Liver (tissue), 9 donors: Measurements from ENCODE around the gene TPCN1. TPM values are rescaled to one million over a fixed set of nuclear protein-coding genes. Genes with fewer than 3 reads are reported as not detected.

ENCODE experiments used
- DNase-seq: peaks from one replicate; pipeline ENCODE4 v3.0.0-alpha.2; 2017; ENCODE audit warnings: low spot score
- H3K27ac ChIP-seq, 2 donors: one replicate each; pipeline ENCODE4 v1.7.0; 2013; ENCODE audit warnings: inconsistent platforms in 2 of 2, low read length in 2 of 2, control low read depth in 1 of 2, low read depth in 1 of 2, mild to moderate bottlenecking in 1 of 2
- H3K27me3 ChIP-seq, 4 donors: one replicate each; pipeline versions ENCODE4 v1.6.1 to v1.7.0; 2013; ENCODE audit warnings: low read length in 3 of 4, inconsistent platforms in 1 of 4, mild to moderate bottlenecking in 1 of 4, moderate library complexity in 1 of 4; ENCODE audit not compliant: control insufficient read depth in 4 of 4, insufficient read depth in 4 of 4
- H3K36me3 ChIP-seq, 4 donors: one replicate each; pipeline versions ENCODE4 v1.6.1 to v1.7.0; 2013; ENCODE audit warnings: low read length in 3 of 4, mild to moderate bottlenecking in 3 of 4, low read depth in 1 of 4, moderate library complexity in 1 of 4; ENCODE audit not compliant: control insufficient read depth in 4 of 4, insufficient read depth in 3 of 4
- H3K4me1 ChIP-seq, 4 donors: one replicate each; pipeline versions ENCODE4 v1.6.1 to v1.7.0; 2013; ENCODE audit warnings: low read length in 3 of 4, mild to moderate bottlenecking in 3 of 4, moderate library complexity in 1 of 4; ENCODE audit not compliant: control insufficient read depth in 4 of 4, insufficient read depth in 4 of 4
- H3K4me3 ChIP-seq, 3 donors: one replicate each; pipeline versions ENCODE4 v1.6.1 to v1.7.0; 2013; ENCODE audit warnings: low read length in 3 of 3, control low read depth in 1 of 3, low read depth in 1 of 3, mild to moderate bottlenecking in 1 of 3
- H3K9ac ChIP-seq, 2 donors: one replicate each; pipeline ENCODE4 v1.7.0; 2013; ENCODE audit warnings: low read length in 2 of 2, mild to moderate bottlenecking in 2 of 2, moderate library complexity in 2 of 2, control low read depth in 1 of 2, low read depth in 1 of 2
- H3K9me3 ChIP-seq, 4 donors: one replicate each; pipeline versions ENCODE4 v1.6.1 to v1.7.0; 2013; ENCODE audit warnings: low read length in 3 of 4; ENCODE audit not compliant: control insufficient read depth in 4 of 4
- ATF3 ChIP-seq: IDR thresholded peaks from 2 replicates; pipeline ENCODE4 v1.6.1; 2016; ENCODE audit warnings: antibody characterized with exemption
- EGR1 ChIP-seq, 2 donors: IDR thresholded peaks; 2 replicates each; pipeline ENCODE4 v1.6.1; 2016 to 2018; ENCODE audit warnings: antibody characterized with exemption in 2 of 2, low read depth in 2 of 2
- FOXA1 ChIP-seq: IDR thresholded peaks from 2 replicates; pipeline ENCODE4 v1.6.1; 2016; ENCODE audit warnings: antibody characterized with exemption
- FOXA2 ChIP-seq: IDR thresholded peaks from 2 replicates; pipeline ENCODE4 v1.6.1; 2016; ENCODE audit warnings: antibody characterized with exemption
- GABPA ChIP-seq, 2 donors: IDR thresholded peaks in 1 of 2; conservative IDR thresholded peaks in 1 of 2; 2 replicates each; pipeline ENCODE4 v1.6.1; 2016; ENCODE audit warnings: antibody characterized with exemption in 2 of 2, mild to moderate bottlenecking in 1 of 2, moderate library complexity in 1 of 2
- HNF4A ChIP-seq, 2 donors: conservative IDR thresholded peaks; 2 replicates each; pipeline ENCODE4 v1.6.1; 2016; ENCODE audit warnings: antibody characterized with exemption in 2 of 2, mild to moderate bottlenecking in 2 of 2
- HNF4G ChIP-seq: IDR thresholded peaks from 2 replicates; pipeline ENCODE4 v1.6.1; 2016; ENCODE audit warnings: antibody characterized with exemption
- JUND ChIP-seq, 2 donors: IDR thresholded peaks; 2 replicates each; pipeline ENCODE4 v1.6.1; 2016; ENCODE audit warnings: antibody characterized with exemption in 2 of 2
- NR2F2 ChIP-seq: IDR thresholded peaks from 2 replicates; pipeline ENCODE4 v1.6.1; 2016; ENCODE audit warnings: antibody characterized with exemption
- RAD21 ChIP-seq, 2 donors: IDR thresholded peaks; 2 replicates each; pipeline ENCODE4 v1.6.1; 2016; ENCODE audit warnings: antibody characterized with exemption in 2 of 2, mild to moderate bottlenecking in 2 of 2
- REST ChIP-seq: IDR thresholded peaks from 2 replicates; pipeline ENCODE4 v1.6.1; 2016; ENCODE audit warnings: antibody characterized with exemption, mild to moderate bottlenecking
- RXRA ChIP-seq, 2 donors: IDR thresholded peaks; 2 replicates each; pipeline ENCODE4 v1.6.1; 2017 to 2018; ENCODE audit warnings: antibody characterized with exemption in 2 of 2, mild to moderate bottlenecking in 1 of 2
- SP1 ChIP-seq: IDR thresholded peaks from 2 replicates; pipeline ENCODE4 v1.6.1; 2018; ENCODE audit warnings: antibody characterized with exemption, mild to moderate bottlenecking
- TAF1 ChIP-seq: conservative IDR thresholded peaks from 2 replicates; pipeline ENCODE4 v1.6.1; 2016; ENCODE audit warnings: antibody characterized with exemption, mild to moderate bottlenecking
- YY1 ChIP-seq: IDR thresholded peaks from 2 replicates; pipeline ENCODE4 v1.6.1; 2016; ENCODE audit warnings: antibody characterized with exemption, mild to moderate bottlenecking
- WGBS: extraction: QIAGEN DNeasy Blood & Tissue Kit; methylation state at CpG from one replicate; pipeline ENCODE4 v1.1.7; 2013; 5-methylcytosine and 5-hydroxymethylcytosine counted together
- polyA plus RNA-seq, 2 donors: library from polyadenylated mRNA; stranded (reverse) in 1 of 2; unstranded in 1 of 2; fragments of 200-250 nt in 1 of 2; fragments of >200 nt in 1 of 2; fragmentation: Nextera tagmentation in 1 of 2; extraction: Ambion mirVana in 1 of 2; gene quantifications; one replicate each; pipeline versions ENCODE4 v1.2.1 to v1.2.3, GENCODE V29; 2013 to 2015
- total RNA-seq, 2 donors: library from RNA; depleted of rRNA; stranded (reverse); fragments of >200 nt; gene quantifications; one replicate each; pipeline ENCODE4 v1.2.3, GENCODE V29; 2014
- TF ChIP-seq, protein P1 (sequence below): fragments of 150-350 bp; IDR thresholded peaks from 2 replicates; pipeline ENCODE4 v1.5.1; 2017; ENCODE audit warnings: improper control_type of control experiment, low read depth, low read length; ENCODE audit not compliant: missing input control
- TF ChIP-seq, protein P2 (sequence below): IDR thresholded peaks from 2 replicates; pipeline ENCODE4 v1.6.1; 2016; ENCODE audit warnings: antibody characterized with exemption
- TF ChIP-seq, protein P3 (sequence below): IDR thresholded peaks from 2 replicates; pipeline ENCODE4 v1.6.1; 2016; ENCODE audit warnings: antibody characterized with exemption
- donor health status: healthy.
- donor health status: healthy.
- donor health status: healthy.
- donor health status: healthy.
- donor health status: healthy.

Gene TPCN1
- total and polyA plus RNA-seq, 4 donors: 8.6 to 19.2 (median 13.7) TPM

DNA sequence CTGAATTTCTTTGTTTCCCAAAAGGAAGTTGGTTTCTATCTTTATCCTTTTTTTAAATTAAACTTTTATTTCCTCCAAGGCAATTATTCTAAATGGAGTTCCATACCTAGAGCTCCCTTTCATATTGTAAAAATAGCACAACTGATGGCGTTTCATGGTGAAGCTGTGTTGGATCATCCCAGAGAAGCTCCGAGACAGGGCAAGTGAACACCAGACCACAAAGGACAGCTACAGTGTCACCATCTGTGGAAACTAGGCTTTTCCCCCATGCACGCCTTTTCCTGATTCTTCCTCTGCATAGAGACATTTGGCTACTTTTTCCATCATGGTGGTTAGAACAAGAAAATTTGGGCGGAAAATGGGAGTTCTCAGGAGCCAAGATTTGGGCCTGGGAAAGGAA lies 12.7 kb downstream of the TPCN1 start:
- Histone ChIP-seq H3K9ac (no peak overlapping the region), H3K36me3 (peaks cover 2 to 26% (median 20%) of the 10 kb centered on the region in 4 donors), H3K4me3 (no peak overlapping the region), H3K27me3 (no peaks in the 10 kb centered on the region), H3K27ac (no peak overlapping the region), H3K9me3 (no peaks in the 10 kb centered on the region), H3K4me1 (peaks cover 9 to 36% (median 10%) of the 10 kb centered on the region in 4 donors)
- TF ChIP-seq RXRA (IDR thresholded peaks at IDR 0.05) (no peak), REST (no peak), YY1 (no peak), RAD21 (IDR thresholded peaks at IDR 0.05) (no peak), HNF4A (conservative IDR thresholded peaks at IDR 0.05) (no peak), ATF3 (no peak), SP1 (no peak)
- no peak for DNase-seq
- WGBS: 94% methylated on average over 4 of the region's 4 CpGs

GRCh38 chr12:113234483-113234882 lies 13.2 kb downstream of the TPCN1 start:
- no peak overlapping the region for H3K27ac ChIP-seq
- peaks cover 2 to 26% (median 19%) of the 10 kb centered on the region in 4 donors for H3K36me3 ChIP-seq
- no peak overlapping the region for H3K4me3 ChIP-seq
- no peak for TF ChIP-seq REST
- no peak for TF ChIP-seq EGR1 (IDR thresholded peaks at IDR 0.05; ENCODE audit: low read depth in 2 of 2)
- no peak for TF ChIP-seq SP1
- no peak for TF ChIP-seq YY1
- TF ChIP-seq, protein P1, sequence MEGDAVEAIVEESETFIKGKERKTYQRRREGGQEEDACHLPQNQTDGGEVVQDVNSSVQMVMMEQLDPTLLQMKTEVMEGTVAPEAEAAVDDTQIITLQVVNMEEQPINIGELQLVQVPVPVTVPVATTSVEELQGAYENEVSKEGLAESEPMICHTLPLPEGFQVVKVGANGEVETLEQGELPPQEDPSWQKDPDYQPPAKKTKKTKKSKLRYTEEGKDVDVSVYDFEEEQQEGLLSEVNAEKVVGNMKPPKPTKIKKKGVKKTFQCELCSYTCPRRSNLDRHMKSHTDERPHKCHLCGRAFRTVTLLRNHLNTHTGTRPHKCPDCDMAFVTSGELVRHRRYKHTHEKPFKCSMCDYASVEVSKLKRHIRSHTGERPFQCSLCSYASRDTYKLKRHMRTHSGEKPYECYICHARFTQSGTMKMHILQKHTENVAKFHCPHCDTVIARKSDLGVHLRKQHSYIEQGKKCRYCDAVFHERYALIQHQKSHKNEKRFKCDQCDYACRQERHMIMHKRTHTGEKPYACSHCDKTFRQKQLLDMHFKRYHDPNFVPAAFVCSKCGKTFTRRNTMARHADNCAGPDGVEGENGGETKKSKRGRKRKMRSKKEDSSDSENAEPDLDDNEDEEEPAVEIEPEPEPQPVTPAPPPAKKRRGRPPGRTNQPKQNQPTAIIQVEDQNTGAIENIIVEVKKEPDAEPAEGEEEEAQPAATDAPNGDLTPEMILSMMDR: no peak
- no peak for TF ChIP-seq FOXA1
- TF ChIP-seq HNF4G: no peak
- no peak for TF ChIP-seq ATF3
- TF ChIP-seq JUND (IDR thresholded peaks at IDR 0.05): no peak
- no peak for TF ChIP-seq RXRA (IDR thresholded peaks at IDR 0.05)
- TF ChIP-seq RAD21 (IDR thresholded peaks at IDR 0.05): no peak
- no peak for TF ChIP-seq HNF4A (conservative IDR thresholded peaks at IDR 0.05)
- TF ChIP-seq, protein P2, sequence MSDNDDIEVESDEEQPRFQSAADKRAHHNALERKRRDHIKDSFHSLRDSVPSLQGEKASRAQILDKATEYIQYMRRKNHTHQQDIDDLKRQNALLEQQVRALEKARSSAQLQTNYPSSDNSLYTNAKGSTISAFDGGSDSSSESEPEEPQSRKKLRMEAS: no peak
- TF ChIP-seq, protein P3, sequence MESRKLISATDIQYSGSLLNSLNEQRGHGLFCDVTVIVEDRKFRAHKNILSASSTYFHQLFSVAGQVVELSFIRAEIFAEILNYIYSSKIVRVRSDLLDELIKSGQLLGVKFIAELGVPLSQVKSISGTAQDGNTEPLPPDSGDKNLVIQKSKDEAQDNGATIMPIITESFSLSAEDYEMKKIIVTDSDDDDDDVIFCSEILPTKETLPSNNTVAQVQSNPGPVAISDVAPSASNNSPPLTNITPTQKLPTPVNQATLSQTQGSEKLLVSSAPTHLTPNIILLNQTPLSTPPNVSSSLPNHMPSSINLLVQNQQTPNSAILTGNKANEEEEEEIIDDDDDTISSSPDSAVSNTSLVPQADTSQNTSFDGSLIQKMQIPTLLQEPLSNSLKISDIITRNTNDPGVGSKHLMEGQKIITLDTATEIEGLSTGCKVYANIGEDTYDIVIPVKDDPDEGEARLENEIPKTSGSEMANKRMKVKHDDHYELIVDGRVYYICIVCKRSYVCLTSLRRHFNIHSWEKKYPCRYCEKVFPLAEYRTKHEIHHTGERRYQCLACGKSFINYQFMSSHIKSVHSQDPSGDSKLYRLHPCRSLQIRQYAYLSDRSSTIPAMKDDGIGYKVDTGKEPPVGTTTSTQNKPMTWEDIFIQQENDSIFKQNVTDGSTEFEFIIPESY: no peak
- TF ChIP-seq TAF1: no peak
- no peak for TF ChIP-seq FOXA2
- TF ChIP-seq NR2F2: no peak
- TF ChIP-seq GABPA (IDR thresholded peaks at IDR 0.05 in 1 of 2, conservative IDR thresholded peaks at IDR 0.05 in 1 of 2): no peak
- no peaks in the 10 kb centered on the region for H3K27me3 ChIP-seq
- no peak overlapping the region for H3K9ac ChIP-seq
- H3K9me3 ChIP-seq: no peaks in the 10 kb centered on the region
- H3K4me1 ChIP-seq: peaks cover 9 to 41% (median 13%) of the 10 kb centered on the region in 4 donors
- WGBS: 76% methylated on average over 4 of the region's 4 CpGs
- no peak for DNase-seq
